Transverse colon (tissue), 4 donors: ENCODE measurements around the gene COQ2.

Experiments used
- CTCF ChIP-seq, 5 experiments: fragments of 200-600 bp in 3 of 5; fragments of 450-650 bp in 2 of 5; sonication (generic) in 3 of 5; IDR thresholded peaks; 1 replicate in 2 of 5; 2 replicates in 3 of 5; pipeline ENCODE4 v1.5.1; 2016 to 2017; ENCODE audit warnings: antibody characterized with exemption in 5 of 5, inconsistent platforms in 3 of 5, mild to moderate bottlenecking in 2 of 5, moderate library complexity in 1 of 5
- POLR2A ChIP-seq: fragments of 450-650 bp; IDR thresholded peaks from one replicate; pipeline ENCODE4 v1.6.1; 2016; ENCODE audit warnings: antibody characterized with exemption, mild to moderate bottlenecking, moderate library complexity
- POLR2AphosphoS5 ChIP-seq, 3 donors: sonication (generic); formaldehyde crosslinking; IDR thresholded peaks; one replicate each; pipeline ENCODE4 v1.6.1; 2016; ENCODE audit warnings: antibody characterized with exemption in 3 of 3

- TF ChIP-seq CTCF (IDR thresholded peaks at IDR 0.05), result no peak
- no peak for TF ChIP-seq POLR2AphosphoS5 (IDR thresholded peaks at IDR 0.05)
- TF ChIP-seq POLR2A, result no peak
These were observed 41.9 kb upstream of the COQ2 start for GRCh38 chr4:83326546-83326945.
